HG02840 (cell line): ENCODE measurements around the gene PRKG1.
"Not testable (repeated sequence)": the region's sequence is repeated elsewhere in the genome, so short reads cannot be mapped to it uniquely, and the experiment has no call there.

Source experiments
- ATAC-seq: cut with Tn5 transposase; IDR thresholded peaks from one replicate; pipeline ENCODE4 v1.9.1; 2021; ENCODE audit warnings: mild to moderate bottlenecking, moderate library complexity, moderate number of reproducible peaks; ENCODE audit not compliant: unreplicated experiment, low FRiP score

Gene PRKG1

DNA sequence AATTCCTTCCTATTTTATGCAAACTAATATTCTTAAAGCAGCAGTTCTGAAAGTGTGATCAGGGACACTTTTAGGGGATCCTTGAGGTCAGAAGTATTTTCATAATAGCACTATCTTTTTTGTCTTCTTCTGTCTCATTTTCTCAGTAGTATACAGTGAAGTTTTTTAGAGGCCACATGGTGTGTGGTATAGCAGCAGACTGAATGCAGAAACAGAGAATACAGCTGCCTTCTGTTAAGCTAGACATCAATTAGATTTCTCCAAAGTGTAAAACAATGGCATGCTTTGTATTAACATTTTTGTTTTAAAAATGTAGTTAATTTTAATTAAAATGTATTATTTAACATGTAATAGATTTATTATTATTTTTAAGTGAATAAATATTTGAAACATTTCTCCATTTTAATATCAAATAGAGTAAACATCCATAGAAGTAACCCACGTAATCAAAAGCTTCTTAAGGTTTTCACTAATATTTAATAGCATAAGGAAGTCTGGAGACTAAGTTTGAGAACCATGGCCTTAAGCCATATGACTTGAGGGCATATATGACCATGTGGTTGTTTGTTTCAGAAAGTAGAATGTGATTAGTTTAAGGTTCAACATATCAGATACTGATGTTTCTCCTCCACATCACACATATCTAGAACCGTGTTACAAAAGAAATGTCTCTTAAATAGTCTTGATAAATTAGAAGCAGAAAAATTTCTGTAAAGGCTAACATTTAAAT, 94.0 kb downstream of the PRKG1 start:
- ATAC-seq = no peak

DNA sequence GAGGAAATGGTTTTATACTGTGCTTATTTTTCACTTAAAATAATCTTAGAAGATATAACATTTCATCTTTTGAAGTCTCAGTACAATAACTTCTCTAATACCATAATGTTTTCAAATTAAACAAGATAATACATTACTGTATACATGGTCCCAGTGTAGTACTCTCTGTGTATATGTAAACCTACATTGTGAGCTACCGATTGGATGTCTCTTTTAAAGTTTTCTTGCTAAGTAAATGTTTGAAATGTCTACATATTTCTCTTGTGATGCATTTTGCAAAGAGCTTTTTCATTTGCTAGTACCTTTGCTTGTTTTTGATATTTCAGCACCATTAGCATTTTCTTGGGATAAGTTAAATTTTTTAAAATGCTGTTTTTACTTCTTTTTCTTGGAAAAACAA, 94.8 kb downstream of the PRKG1 start:
- no peak for ATAC-seq

DNA sequence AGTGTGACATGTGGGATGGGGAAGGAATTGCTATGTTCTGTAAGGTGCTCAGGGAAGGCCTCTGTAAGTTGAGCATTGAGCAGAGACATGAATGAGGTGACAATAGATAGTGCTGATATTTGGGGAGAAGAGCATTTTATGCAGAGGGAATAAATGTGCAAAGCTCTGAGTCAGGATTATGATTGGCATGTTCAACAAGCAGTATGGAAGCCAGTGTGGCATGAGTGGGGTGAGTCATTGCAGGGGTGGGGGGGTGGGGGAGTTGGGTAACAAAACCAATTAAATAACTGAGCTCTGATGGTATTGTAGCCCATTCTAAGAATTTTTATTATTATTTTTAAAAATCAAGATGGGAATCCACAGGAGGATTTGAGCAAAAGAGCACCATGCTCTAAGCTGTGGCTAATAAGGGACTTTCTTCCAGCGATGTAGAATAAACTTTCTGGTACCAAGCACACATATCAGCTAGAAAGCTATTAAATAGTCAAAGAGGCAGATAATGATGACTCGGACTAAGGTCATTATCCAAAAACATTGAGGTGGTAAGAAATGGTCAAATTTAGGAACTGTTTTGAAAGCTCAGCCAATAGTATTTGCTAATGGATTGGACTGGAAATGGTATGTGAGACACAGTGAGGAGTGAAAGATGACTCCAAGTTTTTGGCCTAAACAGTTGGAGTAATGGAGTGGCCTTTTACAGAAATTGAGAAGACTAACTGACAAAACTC, 96.4 kb downstream of the PRKG1 start:
- ATAC-seq = no peak

DNA sequence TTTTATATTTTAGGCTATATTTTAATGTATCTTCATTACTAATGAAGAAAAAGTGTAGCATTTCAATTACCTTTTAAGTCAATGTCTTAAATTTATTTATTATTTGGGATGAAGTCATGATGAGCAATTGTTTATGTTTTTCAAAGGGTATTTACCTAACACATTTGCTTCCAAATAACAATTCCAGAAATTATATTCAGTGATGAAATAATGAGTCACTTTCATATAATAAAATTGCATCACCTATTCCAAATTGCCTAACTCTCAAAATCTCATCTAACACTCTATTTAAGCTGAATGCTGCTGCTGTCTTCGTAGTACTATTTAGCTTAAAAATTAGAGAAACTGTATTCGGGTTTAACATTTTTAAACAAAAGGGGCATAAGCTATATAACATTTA, 97.7 kb downstream of the PRKG1 start:
- ATAC-seq = no peak

DNA sequence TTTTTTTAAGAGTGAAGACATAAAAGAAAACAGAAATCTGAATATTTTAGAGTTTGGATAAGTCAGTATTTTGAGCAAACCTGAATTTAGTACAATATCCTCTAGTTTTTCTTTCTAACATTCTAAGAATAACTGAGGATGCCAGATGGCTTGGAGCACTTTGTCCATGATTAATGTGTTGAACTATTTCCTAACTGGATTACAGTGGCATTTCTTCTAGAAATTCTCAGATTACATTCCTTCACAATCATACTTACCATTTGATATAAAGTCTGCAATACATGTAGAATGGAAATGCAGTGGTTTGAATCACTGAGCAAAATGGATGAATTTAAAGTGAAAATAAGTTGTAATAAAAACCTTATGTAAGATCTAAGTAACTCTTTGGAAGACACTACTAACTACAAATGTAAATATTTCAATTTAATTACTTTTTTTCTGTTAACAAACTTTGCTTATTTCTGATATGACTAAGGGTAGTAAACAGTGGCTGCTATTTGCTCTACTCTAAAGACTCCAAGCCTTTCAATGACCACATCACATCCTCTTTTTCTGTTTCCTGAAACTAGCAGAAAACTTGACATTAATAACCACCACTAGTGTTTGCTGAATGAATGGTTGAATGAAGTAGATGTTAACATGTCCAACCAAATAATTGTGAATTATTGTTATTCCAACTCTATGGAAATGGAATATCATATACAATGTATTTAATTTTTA, 102.8 kb downstream of the PRKG1 start:
- no peak for ATAC-seq

DNA sequence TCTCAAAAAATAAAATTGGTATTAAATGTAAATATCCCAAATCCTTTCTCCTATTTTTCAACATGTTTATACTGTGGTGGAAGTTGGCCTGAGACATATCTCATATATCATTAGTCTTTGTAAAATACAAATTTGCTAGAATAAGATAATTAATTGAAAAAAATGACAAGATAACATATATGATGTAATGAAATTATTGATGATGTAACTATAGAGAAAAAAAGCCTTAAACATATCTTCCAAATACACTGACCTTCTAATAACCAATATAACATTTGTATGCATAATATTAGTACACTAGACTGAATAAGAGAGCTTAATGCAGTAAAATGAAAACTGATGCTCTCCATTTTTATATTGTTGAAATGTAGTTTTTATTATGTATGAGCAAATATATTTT, 104.3 kb downstream of the PRKG1 start:
- ATAC-seq = no peak

DNA sequence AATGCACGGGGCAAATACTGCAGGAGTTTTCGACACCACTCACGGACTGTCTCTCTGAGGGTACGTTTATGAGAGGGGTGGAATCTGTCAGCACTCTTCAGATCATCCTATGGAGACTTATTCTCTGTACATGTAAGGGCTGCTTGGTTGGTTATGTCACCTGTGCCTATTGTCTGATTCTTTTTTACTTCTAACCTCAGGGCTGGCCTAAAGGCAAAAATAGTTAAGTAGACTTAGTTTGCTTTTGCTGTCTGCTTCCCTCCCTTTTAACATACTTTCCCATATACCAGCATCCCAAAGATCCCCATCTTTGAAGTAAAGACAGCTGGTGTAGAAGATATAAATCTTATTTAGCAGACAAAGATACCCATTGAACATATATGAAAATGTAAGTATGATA, 105.9 kb downstream of the PRKG1 start:
- ATAC-seq = no peak

DNA sequence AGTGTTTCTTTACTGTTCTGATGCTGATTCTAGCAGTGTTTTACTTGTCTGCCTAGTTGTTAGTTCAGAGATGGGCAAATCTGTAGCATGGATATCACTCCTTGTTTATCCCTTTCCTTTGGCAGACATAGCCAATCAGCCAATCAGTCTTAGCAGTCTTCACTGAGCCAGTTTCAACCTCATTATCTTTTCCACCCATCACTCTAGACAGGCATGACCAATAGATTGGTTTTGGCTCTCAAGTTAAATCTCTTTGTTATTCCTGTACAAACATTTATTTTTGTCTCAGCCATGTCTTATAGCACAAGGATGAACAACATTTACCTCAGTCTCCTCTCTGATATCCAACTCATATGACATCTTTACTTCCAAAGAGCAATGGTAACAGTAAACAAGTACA, 109.5 kb downstream of the PRKG1 start:
- ATAC-seq = no peak

DNA sequence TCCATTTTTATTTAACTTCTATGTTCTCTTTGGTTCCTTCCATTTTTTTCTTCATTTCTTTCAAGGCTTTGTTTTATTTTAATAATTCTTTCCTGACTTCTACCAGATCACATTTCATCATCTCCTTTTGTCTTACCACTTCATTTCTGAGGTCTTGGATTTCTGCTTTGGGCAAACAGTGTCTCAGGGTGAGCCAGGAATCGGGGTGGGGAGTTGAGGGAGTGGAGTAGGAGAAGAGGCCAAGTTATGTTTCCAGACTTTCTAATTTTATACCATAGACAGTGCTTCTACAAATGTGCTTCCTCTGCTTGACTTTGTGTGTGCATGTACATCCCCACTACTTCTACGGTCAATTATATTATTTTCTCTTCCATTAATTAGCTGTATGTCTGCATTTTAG, 112.1 kb downstream of the PRKG1 start:
- no peak for ATAC-seq

DNA sequence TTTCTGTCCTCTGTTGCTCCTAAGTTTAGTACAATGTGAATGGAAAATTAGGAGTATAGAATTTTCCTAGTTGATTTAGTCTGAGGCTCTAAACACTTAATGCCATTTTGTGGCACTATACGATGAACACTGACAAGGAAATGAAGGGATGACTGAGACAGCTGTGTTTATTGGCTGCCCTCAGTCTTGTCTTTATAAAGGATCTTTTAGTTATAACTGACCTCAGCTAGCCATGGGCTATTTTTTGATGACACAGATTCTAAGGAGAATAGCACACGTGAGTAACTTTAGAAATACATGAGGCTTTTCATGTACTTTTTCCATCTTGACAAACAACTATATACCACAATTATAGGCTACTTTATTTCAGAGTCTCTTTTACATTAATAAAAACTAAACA, 113.7 kb downstream of the PRKG1 start:
- ATAC-seq = no peak

DNA sequence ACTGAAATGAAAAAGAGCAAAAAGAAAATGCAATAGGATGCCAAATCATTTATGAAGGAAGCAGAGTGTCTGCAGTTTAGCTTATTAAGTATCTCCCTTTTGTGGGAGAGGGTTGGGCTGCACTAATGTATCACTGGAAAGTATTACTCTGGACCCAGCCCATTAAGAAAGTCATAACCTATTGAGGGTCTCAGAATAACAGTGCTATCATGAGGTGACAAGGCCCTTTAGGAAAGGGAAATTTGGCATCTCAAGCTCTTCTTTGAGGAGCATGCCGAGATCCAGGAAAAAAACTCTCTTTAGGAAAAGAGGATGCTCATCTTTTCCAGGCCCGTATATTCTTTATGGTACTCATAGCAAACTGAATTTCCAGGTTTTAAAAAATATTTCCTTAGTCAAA, 114.6 kb downstream of the PRKG1 start:
- ATAC-seq = no peak

DNA sequence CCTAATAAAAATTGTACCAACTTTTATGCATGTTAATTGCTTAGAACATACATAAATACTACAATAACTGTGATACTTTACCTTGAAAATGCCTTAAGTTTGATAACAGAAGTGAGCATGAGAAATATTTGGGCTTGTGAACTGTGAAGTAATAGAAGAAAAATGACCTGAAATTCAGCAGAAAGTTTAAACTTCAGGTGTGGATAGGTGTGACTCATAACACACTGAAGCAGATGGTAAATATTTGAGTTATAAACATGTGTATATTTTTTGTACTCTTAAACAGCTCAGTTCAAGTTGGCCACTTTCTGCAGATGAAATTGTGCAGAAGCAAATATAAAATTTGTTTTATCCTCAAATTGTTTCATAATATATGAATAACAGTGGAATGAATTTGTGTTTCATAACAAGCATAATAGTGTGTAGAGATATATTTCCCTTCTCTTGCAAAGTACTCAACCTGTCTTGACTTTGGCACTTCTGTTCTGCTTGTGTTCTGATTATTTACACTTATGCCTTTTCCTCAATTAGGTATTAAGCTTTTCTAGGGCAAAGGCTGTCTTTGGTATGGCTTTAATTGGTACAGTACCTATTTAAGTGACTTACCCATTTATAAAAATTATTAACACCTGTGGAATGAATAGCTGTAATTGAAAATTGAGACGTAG, 122.4 kb downstream of the PRKG1 start:
- no peak for ATAC-seq

DNA sequence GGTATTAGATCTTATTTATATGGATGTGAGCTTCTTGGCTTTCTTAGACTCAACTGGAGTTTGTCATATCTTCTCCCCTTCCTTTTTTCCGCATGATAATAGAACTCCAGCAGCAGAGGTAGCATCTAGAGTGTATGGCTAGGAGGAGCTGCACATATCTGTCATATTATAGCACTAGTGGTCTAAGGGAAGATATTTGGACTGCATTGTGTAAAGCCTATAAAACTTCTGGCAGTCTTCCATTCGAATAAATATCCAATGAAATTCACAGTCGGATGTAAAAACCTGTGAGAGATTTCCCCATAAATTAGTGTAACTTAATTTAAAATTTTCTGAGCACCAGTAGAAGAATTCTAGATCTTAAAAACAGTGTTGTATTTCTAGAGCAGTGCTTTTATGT, 123.9 kb downstream of the PRKG1 start:
- no peak for ATAC-seq

DNA sequence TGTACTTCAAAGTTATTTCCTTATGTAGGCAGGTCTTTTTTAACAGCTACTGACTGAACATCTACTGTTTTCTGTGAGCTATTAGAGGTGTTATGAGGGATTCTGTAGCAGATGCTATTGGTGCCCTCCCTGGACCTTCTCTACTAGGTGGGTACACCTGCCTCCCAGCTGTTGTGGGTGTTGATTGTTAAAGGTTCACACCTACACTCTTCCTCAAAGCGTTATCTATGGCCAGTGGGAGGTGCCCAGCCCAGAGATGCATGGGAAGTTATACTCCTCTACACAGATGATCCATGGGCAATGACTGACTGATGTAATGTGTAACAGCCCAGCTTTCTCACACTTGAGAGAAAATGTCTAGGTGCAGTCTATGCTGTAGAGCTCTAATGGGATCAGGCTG, 127.7 kb downstream of the PRKG1 start:
- ATAC-seq = no peak

DNA sequence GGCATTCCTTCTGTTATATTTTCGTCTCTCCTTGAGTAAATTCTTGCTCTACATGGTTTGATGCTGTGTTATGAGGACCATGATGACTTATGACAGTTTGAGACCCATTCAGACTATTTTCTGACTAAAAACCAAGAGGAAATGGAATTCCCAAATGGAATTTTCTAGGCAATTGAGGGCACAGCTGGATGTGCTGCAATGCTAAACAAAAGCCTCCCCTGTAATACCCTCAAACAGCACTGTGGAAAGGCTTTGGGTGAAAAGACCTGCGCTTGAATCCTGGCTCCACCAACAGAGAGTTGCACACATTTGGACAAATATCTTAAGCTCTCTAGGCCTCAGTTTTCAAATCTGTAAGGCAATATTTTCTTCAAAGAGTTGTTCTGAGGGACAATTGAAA, 129.1 kb downstream of the PRKG1 start:
- no peak for ATAC-seq

DNA sequence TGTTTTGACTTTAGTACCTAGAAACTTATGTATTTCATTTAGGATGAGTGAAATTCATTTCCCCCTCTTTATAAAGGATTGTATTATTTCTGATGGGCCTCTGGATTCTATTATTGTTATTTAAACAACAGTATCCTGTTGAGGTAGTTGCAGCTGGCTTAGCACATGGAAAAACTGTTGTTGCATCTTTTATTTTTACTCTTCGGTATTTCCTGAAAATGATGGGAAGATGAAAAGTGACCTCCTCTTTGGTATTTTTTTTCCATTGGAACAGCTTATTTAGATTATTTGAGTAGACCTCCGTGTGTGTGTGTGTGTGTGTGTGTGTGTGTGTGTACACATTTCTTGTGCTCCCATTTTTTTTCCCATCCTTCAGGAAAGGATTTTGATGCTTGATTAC, 129.8 kb downstream of the PRKG1 start:
- ATAC-seq = no peak

DNA sequence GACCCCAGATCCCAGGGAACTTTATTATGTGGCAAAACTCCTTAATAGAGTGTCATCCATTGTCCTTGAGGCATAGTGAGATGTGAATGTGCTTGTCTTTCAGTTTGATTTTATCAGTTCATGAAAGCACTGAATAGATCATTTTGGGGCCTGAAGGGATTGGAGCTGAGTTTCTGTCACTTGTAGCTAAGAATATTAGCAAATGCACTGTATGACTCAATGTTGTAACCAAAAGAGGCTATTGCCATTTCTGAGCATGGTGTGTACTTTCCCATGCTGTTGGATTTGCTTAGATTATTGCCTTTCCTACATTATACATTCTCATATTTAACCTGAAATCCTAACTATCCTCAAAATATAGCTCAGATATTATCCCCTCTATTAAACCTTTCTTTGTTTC, 130.4 kb downstream of the PRKG1 start:
- ATAC-seq = no peak

DNA sequence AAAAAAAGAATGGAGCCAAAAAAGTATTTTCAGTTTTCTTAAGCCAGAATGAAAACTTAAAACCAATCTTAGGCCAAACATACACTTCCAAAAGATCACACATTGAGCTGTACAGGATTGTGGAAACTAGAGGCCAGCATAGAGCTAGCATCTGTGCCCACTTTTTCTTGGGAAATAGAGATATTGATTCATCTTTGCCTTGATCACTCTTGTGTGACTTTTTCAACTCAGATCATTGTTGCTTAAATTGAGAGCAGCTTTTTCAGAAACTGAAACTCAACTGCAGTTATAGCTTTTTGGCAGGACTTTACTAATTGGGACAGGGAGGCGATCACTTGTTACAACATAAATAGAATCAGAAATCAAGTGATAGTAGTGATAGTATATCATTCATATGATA, 132.2 kb downstream of the PRKG1 start:
- ATAC-seq = no peak

DNA sequence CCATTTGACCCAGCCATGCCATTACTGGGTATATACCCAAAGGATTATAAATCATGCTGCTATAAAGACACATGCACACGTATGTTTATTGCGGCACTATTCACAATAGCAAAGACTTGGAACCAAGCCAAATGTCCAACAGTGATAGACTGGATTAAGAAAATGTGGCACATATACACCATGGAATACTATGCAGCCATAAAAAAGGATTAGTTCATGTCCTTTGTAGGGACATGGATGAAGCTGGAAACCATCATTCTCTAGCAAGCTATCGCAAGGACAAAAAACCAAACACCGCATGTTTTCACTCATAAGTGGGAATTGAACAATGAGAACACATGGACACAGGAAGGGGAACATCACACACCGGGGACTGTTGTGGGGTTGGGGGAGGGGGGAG, 138.7 kb downstream of the PRKG1 start:
- not testable (repeated sequence) for ATAC-seq

DNA sequence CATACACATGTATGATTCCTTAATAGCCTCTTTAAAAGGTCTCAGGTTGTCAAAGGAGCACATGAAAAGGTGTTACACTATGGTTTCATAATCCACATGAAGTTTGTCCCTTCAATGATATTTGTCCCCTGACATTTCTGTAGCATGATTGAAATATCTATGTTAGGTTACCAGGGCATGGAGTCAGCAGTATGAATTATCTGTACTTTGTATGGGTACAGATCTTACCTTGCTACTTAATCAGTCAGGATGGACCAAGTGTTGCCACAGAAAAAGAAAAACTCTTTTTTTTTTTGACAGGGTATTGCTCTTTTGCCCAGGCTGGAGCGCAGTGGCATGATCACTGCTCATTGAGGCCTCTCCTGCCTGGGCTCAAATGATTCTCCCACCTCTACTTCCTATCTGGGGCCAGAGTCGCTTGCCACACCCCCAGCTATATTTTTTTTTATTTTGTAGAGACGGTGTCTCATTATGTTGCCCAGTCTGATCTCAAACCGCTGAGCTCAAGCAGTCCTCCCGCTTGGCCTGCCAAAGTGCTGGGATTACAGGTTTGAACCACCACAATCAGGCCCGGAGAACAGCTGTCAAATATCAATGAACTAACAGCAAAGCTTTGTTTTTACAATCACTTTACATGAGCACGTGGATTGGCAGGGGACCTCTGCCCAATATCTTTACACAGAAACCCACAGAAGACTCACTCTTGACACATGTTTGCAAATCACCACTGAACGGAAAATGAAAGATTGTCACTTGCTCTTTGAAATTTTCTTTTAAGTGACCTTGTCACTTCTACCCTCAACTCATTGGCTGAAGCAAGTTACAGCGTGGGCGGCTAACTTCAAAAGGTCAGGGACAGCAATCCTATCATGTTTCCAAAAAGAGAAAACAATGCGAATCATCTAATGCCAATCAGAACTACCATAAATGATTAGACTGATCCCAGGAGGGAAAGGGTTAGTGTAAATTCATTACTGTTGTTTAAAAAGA, 140.2 kb downstream of the PRKG1 start:
- ATAC-seq = no peak
